Endothelial cell of umbilical vein (primary cell): ENCODE measurements around the gene RNF145. TPM values are rescaled to one million over a fixed set of nuclear protein-coding genes. Genes with fewer than 3 reads are reported as not detected.

Source experiments
- BruUV-seq: library from RNA; stranded (reverse); fragments of 400-500 nt; replicated peaks from 2 replicates; lab custom pipeline; 2021; lab: Mats Ljungman, UMichigan
- CTCF ChIA-PET: fragments of 300-600, 350-600 bp; sonication (Branson Sonifier 250); formaldehyde crosslinking; loops from one replicate; lab custom pipeline; 2021; ENCODE audit warnings: antibody characterized with exemption, inconsistent platforms; lab: Charles Lee
- POLR2A ChIA-PET: fragments of 300-600, 350-600 bp; sonication (Branson Sonifier 250); formaldehyde crosslinking; loops from one replicate; lab custom pipeline; 2021; ENCODE audit warnings: antibody characterized with exemption, inconsistent platforms; lab: Charles Lee
- DNase-seq: peaks from one replicate; pipeline ENCODE4 v3.0.0-alpha.2; 2011; ENCODE audit warnings: low read depth, low spot score
- FAIRE-seq: peaks from 2 replicates; lab custom pipeline; 2011; peaks lifted over from hg19 to GRCh38; lab: Jason Lieb, UNC
- H2AFZ ChIP-seq: 2 replicates; pipeline ENCODE4 v1.6.0; 2012; ENCODE audit warnings: low read depth, low read length, control low read depth, inconsistent platforms
- H3K27ac ChIP-seq: 2 replicates; pipeline ENCODE4 v1.5.1; 2011; ENCODE audit warnings: low read depth, mild to moderate bottlenecking, control low read depth, low read length, moderate library complexity; ENCODE audit not compliant: insufficient read depth
- H3K27me3 ChIP-seq, 2 experiments: 2 replicates each; pipeline versions ENCODE4 v1.6.0 to v1.6.1; 2011; ENCODE audit warnings: low read length in 2 of 2, mixed read lengths in 1 of 2; ENCODE audit not compliant: control insufficient read depth in 2 of 2, insufficient read depth in 2 of 2
- H3K36me3 ChIP-seq, 2 experiments: 2 replicates in 1 of 2; 3 replicates in 1 of 2; pipeline ENCODE4 v1.5.1; 2011; ENCODE audit warnings: low read length in 2 of 2, mild to moderate bottlenecking in 1 of 2, moderate library complexity in 1 of 2; ENCODE audit not compliant: control insufficient read depth in 2 of 2, insufficient read depth in 2 of 2; ENCODE audit errors: extremely low read depth in 1 of 2
- H3K4me1 ChIP-seq: 3 replicates; pipeline ENCODE4 v1.5.1; 2011; ENCODE audit warnings: mild to moderate bottlenecking, low read length; ENCODE audit not compliant: control insufficient read depth, insufficient read depth; ENCODE audit errors: extremely low read depth
- H3K4me2 ChIP-seq: 2 replicates; pipeline ENCODE4 v1.6.1; 2011; ENCODE audit warnings: low read length, control low read depth, mixed read lengths; ENCODE audit not compliant: insufficient read depth
- H3K4me3 ChIP-seq, 3 experiments: fragments of 200-600 bp in 1 of 3; sonication (generic), shearing (Covaris generic) in 1 of 3; replicated peaks in 1 of 3; 2 replicates each; pipeline ENCODE4 v1.5.1; 2011 to 2016; ENCODE audit warnings: control low read depth in 3 of 3, low read length in 3 of 3, mild to moderate bottlenecking in 2 of 3, inconsistent platforms in 1 of 3, low read depth in 1 of 3, moderate library complexity in 1 of 3; ENCODE audit not compliant: insufficient read depth in 1 of 3
- H3K79me2 ChIP-seq: 2 replicates; pipeline ENCODE4 v1.6.0; 2012; ENCODE audit warnings: low read length, inconsistent platforms; ENCODE audit not compliant: control insufficient read depth, insufficient read depth
- H3K9ac ChIP-seq: replicated peaks from 2 replicates; pipeline ENCODE3; 2011; ENCODE audit warnings: low read length, control low read depth; ENCODE audit not compliant: insufficient read depth; ENCODE audit errors: extremely low read depth
- H3K9me1 ChIP-seq: replicated peaks from 3 replicates; pipeline ENCODE4 v1.6.0; 2011; ENCODE audit warnings: mild to moderate bottlenecking, low read length; ENCODE audit not compliant: control insufficient read depth, insufficient read depth; ENCODE audit errors: extremely low read depth
- H3K9me3 ChIP-seq: replicated peaks from 2 replicates; pipeline ENCODE4 v1.5.1; 2012; ENCODE audit warnings: low read length, inconsistent platforms; ENCODE audit not compliant: control insufficient read depth, insufficient read depth
- H4K20me1 ChIP-seq: replicated peaks from 2 replicates; pipeline ENCODE3; 2011; ENCODE audit warnings: mild to moderate bottlenecking, low read length; ENCODE audit not compliant: control insufficient read depth, insufficient read depth; ENCODE audit errors: extremely low read depth
- CTCF ChIP-seq, 2 donors: IDR thresholded peaks; 1 replicate in 1 of 2; 2 replicates in 1 of 2; pipeline ENCODE4 v1.5.1; 2011; ENCODE audit warnings: low read length in 2 of 2, mild to moderate bottlenecking in 2 of 2, moderate library complexity in 2 of 2, control low read depth in 1 of 2, inconsistent platforms in 1 of 2, low read depth in 1 of 2; ENCODE audit not compliant: insufficient read depth in 1 of 2; ENCODE audit errors: extremely low read depth in 1 of 2
- EZH2 ChIP-seq: IDR thresholded peaks from 2 replicates; pipeline ENCODE4 v1.6.1; 2012; ENCODE audit warnings: borderline replicate concordance, low read depth, mild to moderate bottlenecking, moderate library complexity, low read length, inconsistent platforms; ENCODE audit not compliant: severe bottlenecking
- FOS ChIP-seq: IDR thresholded peaks from 2 replicates; pipeline ENCODE4 v1.6.1; 2011; ENCODE audit warnings: mild to moderate bottlenecking, low read length, moderate library complexity, borderline replicate concordance; ENCODE audit not compliant: insufficient read depth
- GATA2 ChIP-seq: IDR thresholded peaks from 2 replicates; pipeline ENCODE4 v1.7.0; 2011; ENCODE audit warnings: low read depth, mild to moderate bottlenecking, moderate library complexity, mixed read lengths, low read length; ENCODE audit not compliant: insufficient read length, insufficient read depth
- JUN ChIP-seq: IDR thresholded peaks from 2 replicates; pipeline ENCODE4 v1.6.1; 2011; ENCODE audit warnings: borderline replicate concordance, low read depth; ENCODE audit not compliant: insufficient read length, insufficient read depth
- MAX ChIP-seq: IDR thresholded peaks from 2 replicates; pipeline ENCODE4 v1.6.1; 2011; ENCODE audit not compliant: insufficient read depth, insufficient read length
- MYC ChIP-seq: IDR thresholded peaks from one replicate; pipeline ENCODE4 v1.6.1; 2011; ENCODE audit warnings: mild to moderate bottlenecking, low read depth, low read length
- POLR2A ChIP-seq: IDR thresholded peaks from 2 replicates; pipeline ENCODE4 v1.6.1; 2012; ENCODE audit warnings: low read depth, mild to moderate bottlenecking, control low read depth, low read length
- POLR2AphosphoS5 ChIP-seq: IDR thresholded peaks from 2 replicates; pipeline ENCODE4 v1.6.1; 2012; ENCODE audit warnings: low read depth, mild to moderate bottlenecking, control low read depth, low read length, moderate library complexity; ENCODE audit not compliant: insufficient read depth
- dilution Hi-C: fragments of 300-500 bp; cut with MboI; formaldehyde crosslinking; loops from one replicate; pipeline ENCODE4 v1.15.0; 2019; ENCODE audit warnings: low sequenced_read_pairs; ENCODE audit not compliant: extremely low pct_ligation_motif_present
- intact Hi-C: fragments of 100-400 bp; cut with micrococcal nuclease; formaldehyde crosslinking; loops from one replicate; pipeline ENCODE4 v1.10.0; 2022
- polyA plus RNA-seq, 4 experiments: library from polyadenylated mRNA; depleted of rRNA in 3 of 4; stranded (reverse) in 3 of 4; unstranded in 1 of 4; fragments of >200 nt; gene quantifications; 2 replicates each; pipeline versions ENCODE4 v1.2.1 to v1.2.3, GENCODE V29; 2011 to 2012; ENCODE audit warnings: missing spikeins in 1 of 4
- total RNA-seq: library from RNA; stranded (reverse); gene quantifications from 2 replicates; pipeline ENCODE4 v1.2.3, GENCODE V29; 2021

The RNF145 gene
- total and polyA plus RNA-seq, 2 donors (not counting 3 experiments of a cell fraction or from before 2014, with no cell fraction given): 39.4 to 62.3 TPM

- POLR2A ChIA-PET: no interaction called here
- H2AFZ ChIP-seq: no peak overlapping the region
- dilution Hi-C loops: no loop called here
Observed at GRCh38 chr5:159190170-159190569, 19.2 kb downstream of the RNF145 start.

More at GRCh38 chr5:159190170-159190569, 19.2 kb downstream of the RNF145 start:
- TF ChIP-seq GATA2 (no peak), MYC (no peak), CTCF (IDR thresholded peaks at IDR 0.05; ENCODE audit: extremely low read depth in 1 of 2, insufficient read depth in 1 of 2, low read depth in 1 of 2, low read length in 2 of 2) (no peak), MAX (no peak), EZH2 (no peak), JUN (no peak), FOS (no peak), POLR2A (no peak), POLR2AphosphoS5 (no peak)
- H3K9me1 ChIP-seq: no peaks in the 10 kb centered on the region
- CTCF ChIA-PET: interaction anchor here (1.4 to 2.6 kb wide), 4 partner anchors 9 to 33 kb away, joined by 5 to 10 read pairs (median 8); no protein-coding TSS in a partner anchor
- no peak overlapping the region for H3K4me2 ChIP-seq
- no TSS peak for BruUV-seq
- no peak overlapping the region for H3K4me3 ChIP-seq
- peaks cover 19% of the 10 kb centered on the region for H3K79me2 ChIP-seq
- H4K20me1 ChIP-seq: no peaks in the 10 kb centered on the region
- no peaks in the 10 kb centered on the region for H3K9me3 ChIP-seq
- FAIRE-seq (no peak), DNase-seq (no peak)
- H3K4me1 ChIP-seq: no peaks in the 10 kb centered on the region
- peaks cover 3 to 6% of the 10 kb centered on the region in 2 experiments for H3K36me3 ChIP-seq
- H3K27me3 ChIP-seq: no peaks in the 10 kb centered on the region
- no peak overlapping the region for H3K9ac ChIP-seq
- H3K27ac ChIP-seq: no peak overlapping the region
- intact Hi-C loops: no loop called here
